NCI-H2196 (cell line): ENCODE measurements around the gene TASP1.
A peak's percentile ranks its signal among the peaks of the same experiment; 100 is the strongest.
"Not testable (repeated sequence)": the region's sequence is repeated elsewhere in the genome, so short reads cannot be mapped to it uniquely, and the experiment has no call there.

ENCODE experiments used
- DNase-seq: peaks from one replicate; lab custom pipeline; 2025; ENCODE audit not compliant: unreplicated experiment; lab: John Stamatoyannopoulos, UW

TASP1 gene

GRCh38 chr20:13507646-13508045 lies 131.1 kb downstream of the TASP1 start:
- DNase-seq: no peak

GRCh38 chr20:13501500-13501899 lies 137.2 kb downstream of the TASP1 start:
- DNase-seq: no peak

- no peak for DNase-seq
Observed at GRCh38 chr20:13494019-13494418, 144.7 kb downstream of the TASP1 start.

GRCh38 chr20:13493143-13493542 lies 145.6 kb downstream of the TASP1 start:
- DNase-seq: no peak

GRCh38 chr20:13492001-13492481 lies 146.7 kb downstream of the TASP1 start:
- DNase-seq: peak; percentile 46

GRCh38 chr20:13487202-13487601 lies 151.5 kb downstream of the TASP1 start:
- no peak for DNase-seq

- no peak for DNase-seq
Observed at GRCh38 chr20:13486694-13487093, 152.0 kb downstream of the TASP1 start.

GRCh38 chr20:13485576-13485975 lies 153.2 kb downstream of the TASP1 start:
- DNase-seq: no peak

GRCh38 chr20:13485019-13485418 lies 153.7 kb downstream of the TASP1 start:
- DNase-seq: not testable (repeated sequence)

- DNase-seq: not testable (repeated sequence)
Observed at GRCh38 chr20:13483472-13483871, 155.3 kb downstream of the TASP1 start.

- DNase-seq: no peak
Observed at GRCh38 chr20:13478366-13478765, 160.4 kb downstream of the TASP1 start.

- DNase-seq: no peak
Observed at GRCh38 chr20:13474467-13474866, 164.3 kb downstream of the TASP1 start.

GRCh38 chr20:13469262-13469661 lies 169.5 kb downstream of the TASP1 start:
- DNase-seq: no peak

GRCh38 chr20:13468166-13468565 lies 170.6 kb downstream of the TASP1 start:
- no peak for DNase-seq

- no peak for DNase-seq
Observed at GRCh38 chr20:13464702-13465101, 174.0 kb downstream of the TASP1 start.

- no peak for DNase-seq
Observed at GRCh38 chr20:13461849-13462458, 176.8 kb downstream of the TASP1 start.

GRCh38 chr20:13458860-13459451 lies 179.8 kb downstream of the TASP1 start:
- DNase-seq: peak; percentile 20

GRCh38 chr20:13457487-13457886 lies 181.2 kb downstream of the TASP1 start:
- DNase-seq: no peak

- no peak for DNase-seq
Observed at GRCh38 chr20:13455713-13456112, 183.0 kb downstream of the TASP1 start.

GRCh38 chr20:13453367-13453766 lies 185.4 kb downstream of the TASP1 start:
- DNase-seq: no peak

GRCh38 chr20:13452470-13453124 lies 186.1 kb downstream of the TASP1 start:
- no peak for DNase-seq

GRCh38 chr20:13449868-13450434 lies 188.8 kb downstream of the TASP1 start:
- DNase-seq: no peak
